ENCODE measurements around the gene TTC6. TPM values are rescaled to one million over a fixed set of nuclear protein-coding genes. Genes with fewer than 3 reads are reported as not detected.
A peak's percentile ranks its signal among the peaks of the same experiment; 100 is the strongest.

TTC6 gene
- total RNA-seq, 1 experiment from 2014 or later = not detected

DNA sequence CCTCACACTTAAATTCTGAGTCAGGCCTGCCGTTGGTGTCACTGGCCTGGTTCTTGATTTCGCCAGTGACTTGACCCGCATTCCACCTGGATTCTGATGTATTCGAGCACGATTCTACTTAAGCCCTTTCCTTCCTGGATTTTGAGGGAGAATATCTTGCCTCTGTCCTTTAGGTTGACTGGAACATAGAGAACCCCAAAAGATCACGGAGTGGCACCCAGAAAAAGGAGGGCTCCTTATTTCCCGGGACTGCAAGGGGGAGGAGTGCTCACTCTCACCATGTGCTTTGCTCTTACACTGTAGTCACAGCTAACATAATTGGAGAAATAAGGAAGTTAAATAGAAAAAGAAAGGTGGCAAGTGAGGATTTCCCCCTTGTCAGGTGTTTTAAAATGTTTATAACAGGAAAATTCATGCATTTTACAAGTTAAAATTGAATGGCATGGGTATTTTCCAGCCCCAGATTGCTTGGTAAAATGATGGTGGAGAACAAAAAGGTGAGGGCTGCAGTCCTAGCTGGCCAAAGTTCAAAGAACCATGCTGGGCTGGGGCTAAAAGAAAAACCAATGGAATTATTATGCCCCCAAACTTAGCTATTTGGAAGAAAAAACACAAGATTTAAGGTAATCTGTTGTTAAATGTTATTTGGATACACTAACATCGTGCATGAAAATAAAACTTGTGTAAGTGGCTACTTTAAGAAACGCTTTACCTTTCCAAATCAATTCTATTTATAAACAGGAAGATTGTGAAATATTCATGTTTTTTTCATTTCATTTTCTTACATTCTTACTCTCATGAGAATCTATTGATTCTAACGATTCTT is 9.2 kb upstream of the TTC6 start:
- DNase-seq (ENCODE audit: low read depth) = no peak

DNA sequence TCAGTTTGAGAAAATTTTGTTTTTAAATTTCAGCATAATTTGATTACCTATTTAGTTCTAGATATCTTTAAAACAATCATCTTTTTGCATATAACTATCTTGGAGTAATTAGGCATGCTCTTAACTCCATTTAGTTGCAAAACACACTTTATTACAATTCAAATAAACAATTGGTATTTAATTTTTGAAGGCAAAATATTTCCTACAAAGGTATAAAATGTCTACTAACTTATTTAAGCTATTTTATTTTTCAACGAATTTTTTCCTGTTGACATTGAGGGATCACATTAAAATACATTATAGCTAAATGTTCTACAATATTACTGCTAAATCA is 8.7 kb upstream of the TTC6 start:
- DNase-seq (ENCODE audit: low read depth) = no peak

DNA sequence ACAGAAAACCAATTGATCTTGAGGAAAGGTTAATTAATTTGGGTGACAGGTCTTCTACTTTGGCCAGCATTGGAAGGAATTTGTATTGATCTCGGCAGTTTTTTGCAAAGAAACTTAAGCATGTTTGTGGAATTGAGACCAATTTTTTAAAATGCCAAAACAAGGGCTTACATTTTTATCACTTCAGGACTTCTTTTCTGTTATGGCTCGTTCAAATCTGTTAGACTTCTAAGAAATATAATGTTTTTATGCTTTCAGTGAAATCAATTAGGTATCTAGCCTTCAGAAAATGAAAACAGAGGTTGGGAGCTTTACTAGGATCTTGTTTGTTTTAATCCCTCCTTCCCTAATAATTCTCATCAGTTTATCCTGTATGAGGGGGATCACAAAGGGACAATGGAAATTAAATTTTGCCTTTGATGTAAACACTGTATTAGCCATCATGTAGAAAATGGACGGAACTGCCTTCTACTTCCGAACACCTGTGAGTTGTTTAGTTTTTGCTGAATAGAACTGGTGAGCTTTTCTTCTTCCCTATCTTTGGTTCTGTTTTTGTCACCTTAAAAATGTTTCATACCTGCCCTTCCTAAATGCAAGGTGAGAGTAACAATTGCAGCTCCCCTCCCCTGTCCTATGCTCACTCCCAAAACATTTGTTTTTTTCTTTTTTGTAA is 8.2 kb upstream of the TTC6 start:
- no peak for DNase-seq (ENCODE audit: low read depth)

DNA sequence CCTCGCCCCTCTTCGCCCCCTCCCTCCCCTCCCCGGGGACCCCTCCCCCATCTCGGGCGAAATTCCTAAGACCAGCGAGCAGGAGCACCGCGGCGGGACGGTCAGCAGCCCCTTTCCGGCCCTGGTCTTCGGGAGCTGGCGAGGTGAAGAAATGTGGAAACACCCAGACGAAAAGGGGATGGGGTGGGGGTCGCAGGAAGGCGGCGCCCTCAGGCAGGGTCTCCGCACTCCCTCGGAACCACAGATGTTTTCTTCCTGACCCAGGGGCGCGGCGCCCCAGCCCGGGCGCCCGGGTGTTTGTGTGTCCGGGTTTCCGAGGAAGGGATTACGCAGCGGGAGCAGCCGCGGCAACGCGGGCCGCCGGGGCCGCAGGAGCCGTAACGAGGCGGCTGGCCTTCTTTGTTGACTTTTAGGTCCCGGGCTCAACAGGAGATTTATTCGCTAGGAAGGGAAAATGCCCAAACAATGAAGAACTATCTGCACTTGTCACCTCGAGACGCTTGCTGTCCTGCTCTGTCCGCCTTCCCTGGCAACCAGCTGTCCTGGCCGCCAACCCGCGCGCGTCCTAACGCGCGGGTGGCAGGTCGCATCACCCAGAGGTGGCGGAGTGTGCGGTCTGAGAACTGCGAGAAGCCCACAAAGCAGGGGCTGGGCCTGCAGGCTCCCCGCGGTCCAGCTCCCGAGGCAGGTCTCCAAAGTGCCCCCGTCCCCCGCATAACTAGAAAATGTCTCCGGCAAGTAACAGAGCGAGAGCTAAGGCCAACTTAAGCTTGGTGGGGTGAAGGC is 7.4 kb upstream of the TTC6 start:
- no peak for DNase-seq (ENCODE audit: low read depth)

DNA sequence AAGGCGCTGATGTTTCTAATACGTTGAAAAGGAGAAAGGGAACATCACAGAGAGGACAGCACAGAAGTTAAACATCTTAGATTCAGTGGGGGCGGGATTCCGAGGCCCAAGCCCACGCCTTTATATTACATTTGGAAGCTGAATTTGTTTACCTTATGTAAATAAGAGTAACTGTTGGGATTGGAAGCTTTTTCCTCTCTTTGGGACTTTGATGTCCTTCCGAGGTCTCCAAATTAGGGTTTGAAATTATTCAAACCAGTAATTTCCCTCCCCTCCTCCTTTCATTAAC is 6.8 kb upstream of the TTC6 start:
- DNase-seq (ENCODE audit: low read depth) = no peak

DNA sequence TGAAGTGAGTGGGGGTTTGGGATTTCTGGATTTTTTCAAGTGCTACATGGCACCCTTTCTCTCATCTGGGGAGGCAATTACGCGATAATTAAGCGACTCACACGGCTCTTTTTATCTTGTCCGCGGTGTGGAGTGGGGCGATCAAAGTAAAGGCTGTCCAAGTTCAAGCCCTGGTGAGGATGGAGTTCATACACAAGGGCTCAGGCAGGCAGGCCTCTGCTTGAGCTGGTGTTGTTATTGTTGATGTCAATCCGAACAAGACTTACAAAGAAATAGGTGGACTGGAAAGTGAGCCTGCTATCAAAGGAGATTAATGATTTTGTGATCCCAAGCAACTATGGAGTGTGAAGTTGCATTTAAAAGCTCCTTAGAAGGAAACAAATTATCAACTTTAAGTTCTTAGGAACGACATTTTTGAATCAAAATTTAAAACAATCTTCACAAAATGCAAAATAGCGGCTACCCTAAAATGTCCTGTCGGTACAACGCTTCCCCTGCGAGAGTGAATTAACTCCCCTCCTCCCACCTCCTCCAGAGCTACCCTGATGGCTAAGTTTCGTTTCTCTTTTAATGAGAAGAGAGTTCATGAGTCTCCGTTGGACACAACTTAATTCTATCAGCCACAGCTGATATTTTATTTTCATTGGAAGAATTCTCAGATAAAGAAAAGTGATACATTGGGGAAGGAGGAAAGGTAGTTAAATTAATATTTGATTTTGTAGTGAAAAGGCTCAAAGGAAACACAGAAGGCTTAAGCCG is 6.3 kb upstream of the TTC6 start:
- no peak for DNase-seq (ENCODE audit: low read depth)

DNA sequence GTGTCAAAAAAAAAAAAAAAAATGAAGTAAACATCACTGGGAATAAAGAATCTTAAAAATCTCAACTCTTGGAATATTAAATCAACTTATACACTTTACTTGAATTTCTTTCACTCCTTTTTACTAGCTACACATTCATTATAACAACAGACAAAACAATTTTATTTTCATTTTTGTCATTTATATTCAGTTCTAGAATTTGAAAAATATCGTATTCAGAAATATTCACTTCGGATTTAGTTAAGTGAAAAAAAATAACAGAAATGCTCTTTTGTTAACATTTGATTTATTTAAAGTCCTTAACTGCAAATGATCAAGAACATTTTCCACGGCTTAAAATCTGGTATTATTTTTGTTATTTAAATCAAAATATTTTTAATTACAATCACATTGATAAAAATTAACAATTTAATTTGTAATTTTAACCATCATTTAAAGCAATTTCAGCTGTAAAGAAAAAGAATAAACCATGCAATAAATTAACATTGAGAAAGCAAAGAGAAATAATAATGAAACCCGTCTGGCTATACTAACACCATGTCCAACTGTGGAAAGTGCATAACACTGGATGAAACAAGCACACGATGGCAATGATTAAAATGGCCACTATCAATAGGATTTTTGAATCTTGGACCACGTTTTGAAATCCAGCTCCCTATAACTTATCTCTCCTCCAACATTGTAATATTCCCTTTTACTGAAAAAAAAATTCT is 5.6 kb upstream of the TTC6 start:
- DNase-seq (ENCODE audit: low read depth) = no peak

DNA sequence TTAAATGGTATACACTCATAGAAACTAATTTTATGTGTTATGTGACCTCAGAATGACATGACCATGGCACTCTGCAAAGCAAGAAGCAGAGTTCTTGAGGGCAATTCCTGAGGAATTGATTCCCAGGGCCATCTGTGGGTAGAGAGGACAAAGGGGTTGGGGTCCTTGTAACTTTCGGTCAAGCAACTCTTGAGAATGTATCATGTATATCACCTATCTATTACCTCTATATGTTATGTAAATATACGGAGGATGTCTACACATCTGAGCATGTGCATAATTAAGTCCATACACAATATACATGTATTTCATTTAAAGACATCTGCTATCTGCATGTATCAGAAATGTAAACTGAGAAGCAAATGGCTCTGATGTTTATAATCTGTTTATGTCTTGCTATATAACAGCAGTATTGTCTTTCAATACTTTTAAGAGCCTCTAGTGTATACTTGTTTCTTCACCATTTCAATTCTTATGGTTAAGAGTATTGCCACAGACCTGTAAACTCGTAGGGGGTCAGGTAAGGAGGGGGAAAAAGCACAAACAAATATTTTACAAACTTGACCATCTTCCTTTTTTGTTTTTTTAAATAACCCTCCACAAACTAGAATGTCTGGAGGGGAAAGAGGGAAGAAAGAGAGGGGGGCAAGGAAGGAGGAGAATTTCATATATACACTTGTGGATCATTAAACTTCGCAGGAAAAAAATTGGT is 4.8 kb upstream of the TTC6 start:
- DNase-seq (ENCODE audit: low read depth) = no peak

DNA sequence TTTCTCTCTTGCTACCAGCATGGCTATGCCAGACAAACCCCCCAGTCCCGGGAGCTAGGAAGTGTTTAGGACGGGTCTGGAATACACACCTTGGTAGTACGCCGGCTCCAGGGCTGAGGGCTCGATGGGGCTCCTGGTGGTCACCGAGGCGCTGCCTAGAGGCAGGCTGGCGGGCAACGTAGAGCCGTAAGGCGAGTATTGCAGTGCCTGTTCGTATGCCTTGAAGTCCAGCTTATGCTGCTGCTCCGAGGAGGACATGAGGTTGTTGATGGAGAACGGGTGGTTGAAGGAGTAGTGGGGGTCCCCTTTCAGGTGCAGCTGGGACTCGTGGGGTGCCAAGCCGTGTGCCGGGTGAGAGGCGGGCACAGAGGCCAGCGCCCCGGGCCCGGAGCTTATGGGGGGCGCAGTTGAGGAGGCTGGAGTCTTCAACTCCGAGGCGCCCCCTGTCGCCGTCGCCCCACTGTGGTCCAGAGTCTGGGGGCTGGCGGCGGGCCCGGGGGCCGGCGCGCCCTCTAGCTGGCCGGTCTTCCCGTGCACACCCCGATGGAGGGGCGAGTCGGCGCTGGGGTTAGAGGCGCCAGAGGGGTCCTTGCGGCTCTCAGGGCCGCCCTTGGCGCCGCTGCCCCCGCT is 4.0 kb upstream of the TTC6 start:
- DNase-seq (ENCODE audit: low read depth) = no peak

DNA sequence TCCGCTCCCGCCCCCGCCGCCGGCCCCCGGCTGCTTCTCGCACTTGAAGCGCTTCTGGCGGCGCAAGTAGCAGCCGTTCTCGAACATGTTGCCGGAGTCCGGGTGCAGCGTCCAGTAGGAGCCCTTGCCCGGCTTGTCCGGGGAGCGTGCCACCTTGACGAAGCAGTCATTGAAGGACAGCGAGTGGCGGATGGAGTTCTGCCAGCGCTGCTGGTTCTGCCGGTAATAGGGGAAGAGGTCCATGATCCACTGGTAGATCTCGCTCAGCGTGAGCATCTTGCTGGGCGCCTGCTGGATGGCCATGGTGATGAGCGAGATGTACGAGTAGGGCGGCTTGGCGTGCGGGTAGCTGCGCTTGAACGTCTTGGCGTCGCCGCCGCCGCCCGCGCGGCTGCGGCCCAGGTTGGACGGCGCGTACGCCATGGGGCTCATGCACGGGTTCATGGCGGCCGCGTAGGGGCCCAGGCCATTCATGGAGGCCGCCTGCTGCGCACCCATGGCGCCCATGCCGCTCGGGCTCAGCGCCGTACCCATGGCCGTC is 3.4 kb upstream of the TTC6 start:
- DNase-seq (ENCODE audit: low read depth) = no peak

DNA sequence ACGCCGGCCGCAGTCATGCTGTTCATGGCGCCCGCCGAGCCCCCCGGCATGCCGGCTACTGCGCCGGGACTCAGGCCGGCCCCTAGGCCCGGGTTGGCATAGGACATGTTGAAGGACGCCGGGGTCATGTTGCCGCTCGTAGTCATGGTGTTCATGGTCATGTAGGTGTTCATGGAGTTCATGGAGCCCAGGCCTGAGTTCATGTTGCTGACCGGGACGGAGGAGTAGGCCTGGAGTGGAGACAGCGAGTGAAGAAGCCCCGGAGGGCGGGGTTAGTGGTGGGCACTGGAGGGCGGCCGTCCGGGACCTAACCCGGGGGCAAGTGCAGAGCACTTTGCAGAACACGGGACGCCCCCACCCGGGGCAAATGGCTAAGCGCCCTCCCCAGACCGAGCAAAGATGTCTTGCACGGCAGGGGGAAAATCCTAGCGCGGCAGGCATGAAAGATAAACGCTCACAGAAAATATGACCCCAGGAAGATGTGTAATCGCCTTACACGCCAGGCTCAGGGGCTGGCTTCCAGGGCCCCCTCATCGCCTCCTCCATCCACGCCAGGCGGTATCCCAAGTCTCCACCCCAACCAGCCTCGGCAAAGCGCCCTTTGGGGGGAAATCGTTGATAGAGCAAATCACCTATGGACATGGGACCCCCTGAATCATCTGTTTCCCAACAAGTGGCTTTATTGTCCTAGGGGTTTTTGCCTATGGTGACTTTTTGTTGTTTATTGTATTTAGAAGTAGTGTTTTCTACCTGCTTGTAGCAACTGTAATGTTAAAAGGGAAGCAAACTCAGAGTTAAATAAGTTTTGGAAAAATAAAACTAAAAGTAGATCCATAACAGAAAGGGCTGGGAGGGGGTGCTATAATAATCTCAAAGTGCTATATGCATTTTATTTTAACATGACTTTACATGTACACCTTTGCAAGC is 2.7 kb upstream of the TTC6 start:
- DNase-seq (ENCODE audit: low read depth) = no peak

DNA sequence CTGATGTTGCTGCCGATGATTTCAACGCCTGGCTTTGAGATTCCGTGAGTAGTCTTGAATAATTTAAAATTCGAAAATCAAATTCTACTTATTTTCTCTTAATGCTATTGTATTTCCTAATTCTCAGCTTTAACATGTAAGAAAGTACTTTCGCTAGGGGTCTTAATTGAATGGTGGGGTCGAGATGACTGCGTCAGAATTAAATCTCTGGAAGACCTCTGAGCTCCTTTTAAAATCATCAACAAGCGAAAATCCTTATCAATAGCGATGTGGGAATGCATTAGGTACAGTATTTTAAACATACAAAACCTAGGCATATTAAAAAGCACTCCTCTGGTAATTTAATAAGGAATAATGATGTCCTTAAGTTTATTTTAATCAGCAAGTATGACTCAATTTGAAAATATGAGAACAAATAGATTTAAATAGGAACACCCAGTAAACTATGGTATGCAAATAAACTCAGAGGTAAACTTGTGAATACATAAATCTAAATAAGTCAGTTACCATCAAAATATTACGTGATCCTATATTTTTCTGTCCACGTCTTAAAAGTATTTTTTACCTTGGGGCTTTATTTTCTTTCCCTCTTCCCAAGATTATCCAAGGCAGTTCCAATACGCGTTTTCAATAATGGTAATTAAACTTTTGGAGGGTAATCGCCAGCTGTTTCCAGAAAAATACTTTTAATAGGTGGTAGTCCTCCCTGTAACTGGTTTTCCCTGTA is 1.8 kb upstream of the TTC6 start:
- no peak for DNase-seq (ENCODE audit: low read depth)

DNA sequence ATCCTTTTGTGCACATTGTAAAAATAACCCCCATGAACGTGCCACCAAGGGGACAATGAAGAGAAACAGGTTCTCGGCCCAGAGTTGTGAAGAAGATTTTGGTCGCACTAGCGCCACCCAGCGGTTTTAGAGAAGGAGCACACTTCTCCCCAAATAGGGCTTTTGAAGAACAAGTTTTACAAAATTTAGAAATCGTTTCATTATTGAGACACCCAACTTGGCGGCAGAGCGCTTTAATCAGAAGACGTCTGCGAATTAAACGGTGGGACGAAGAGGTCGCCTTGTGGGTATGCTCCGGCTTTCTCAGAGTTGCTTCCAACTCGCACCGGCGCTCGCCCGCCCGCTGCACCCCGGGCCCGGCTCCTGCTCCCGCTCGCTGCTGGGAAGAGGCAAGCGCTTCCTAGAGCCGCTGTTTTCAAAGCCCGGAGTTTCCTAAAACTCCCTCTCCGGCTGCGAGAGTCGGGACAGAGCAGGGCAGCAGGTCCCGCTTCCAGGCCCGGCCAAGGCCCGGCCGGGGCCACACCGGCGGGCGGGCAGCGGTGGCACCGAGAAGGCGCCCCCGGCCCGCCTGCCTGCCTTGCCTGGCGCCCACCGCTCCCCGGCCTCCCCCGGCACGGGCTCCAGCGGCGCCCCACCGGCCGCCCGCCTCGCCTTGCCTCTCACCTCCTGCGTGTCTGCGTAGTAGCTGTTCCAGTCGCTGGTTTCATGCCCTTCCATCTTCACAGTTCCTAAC is 1.0 kb upstream of the TTC6 start:
- peak; percentile 55 for DNase-seq (ENCODE audit: low read depth)

DNA sequence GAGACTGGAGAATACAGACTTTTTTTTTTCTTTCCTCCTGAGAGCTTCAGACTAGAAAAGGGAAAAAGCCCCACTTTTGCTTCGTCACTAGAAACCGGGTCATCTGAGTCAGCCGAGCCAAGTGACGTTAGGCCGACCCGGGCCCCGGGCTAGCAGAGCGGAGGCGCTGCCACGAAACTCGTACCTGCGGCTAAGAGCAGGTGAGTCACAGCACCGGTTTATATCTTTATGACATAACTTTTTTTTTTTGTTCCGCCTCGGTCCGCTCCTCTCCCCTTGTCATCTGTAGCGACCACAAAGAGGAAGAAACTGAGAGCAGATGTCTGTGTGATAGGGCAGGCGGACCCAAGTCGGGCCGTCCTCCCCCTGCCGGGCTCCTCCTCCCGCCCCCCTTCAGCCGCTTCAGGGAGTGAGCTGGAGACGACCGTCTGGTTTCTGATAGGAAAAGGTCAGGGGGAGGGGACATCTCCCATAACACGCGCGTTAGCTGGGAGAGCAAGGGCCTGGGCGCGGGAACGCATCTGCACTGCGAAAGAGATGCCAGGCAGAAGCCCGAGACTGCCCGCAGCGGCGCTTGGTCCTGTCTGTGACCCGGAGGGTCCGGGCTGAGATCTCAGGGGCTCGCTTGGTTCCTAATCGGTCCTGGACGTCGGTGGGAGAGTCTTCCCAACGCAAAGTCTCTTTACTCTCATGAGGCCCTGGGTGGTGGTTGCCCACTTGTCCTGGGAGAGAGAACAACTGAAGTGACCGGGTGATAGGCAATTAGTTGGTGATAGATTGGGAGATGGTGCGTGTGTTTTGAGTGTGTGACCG is 586 bp downstream of the TTC6 start:
- peak; percentile 3 for DNase-seq (ENCODE audit: low read depth)

DNA sequence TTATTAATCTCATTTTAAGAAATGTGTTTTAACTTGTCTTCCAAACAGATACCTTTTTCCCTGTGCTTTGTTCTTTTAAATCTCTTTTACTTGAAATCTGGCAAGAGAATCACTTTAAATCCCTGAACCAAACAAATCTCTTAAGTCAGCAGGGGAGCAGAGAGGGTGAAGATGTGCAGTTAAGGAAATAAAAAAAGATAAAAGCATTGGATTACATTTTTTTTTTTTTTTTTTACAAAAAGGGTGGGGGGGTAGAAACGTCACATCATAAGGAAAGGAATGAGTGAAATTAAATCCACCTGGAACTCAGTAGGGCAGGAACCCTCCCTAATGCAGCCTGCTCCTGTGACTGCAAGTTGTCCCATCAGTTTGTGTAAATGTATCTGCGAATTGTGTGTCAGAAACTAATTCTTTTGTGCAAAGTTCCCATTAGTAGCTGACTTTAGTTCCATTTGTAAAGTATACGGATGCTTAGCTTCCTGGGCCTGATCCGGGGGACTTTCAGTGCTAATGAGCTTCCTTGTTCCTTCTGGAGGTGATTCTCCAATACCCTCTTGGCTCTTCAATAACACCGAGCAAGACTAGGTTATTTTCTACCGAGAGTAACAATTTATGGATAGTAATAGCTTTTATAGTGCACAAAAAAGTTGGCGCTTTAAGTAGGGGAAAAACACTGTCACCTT is 1.5 kb downstream of the TTC6 start:
- no peak for DNase-seq (ENCODE audit: low read depth)

DNA sequence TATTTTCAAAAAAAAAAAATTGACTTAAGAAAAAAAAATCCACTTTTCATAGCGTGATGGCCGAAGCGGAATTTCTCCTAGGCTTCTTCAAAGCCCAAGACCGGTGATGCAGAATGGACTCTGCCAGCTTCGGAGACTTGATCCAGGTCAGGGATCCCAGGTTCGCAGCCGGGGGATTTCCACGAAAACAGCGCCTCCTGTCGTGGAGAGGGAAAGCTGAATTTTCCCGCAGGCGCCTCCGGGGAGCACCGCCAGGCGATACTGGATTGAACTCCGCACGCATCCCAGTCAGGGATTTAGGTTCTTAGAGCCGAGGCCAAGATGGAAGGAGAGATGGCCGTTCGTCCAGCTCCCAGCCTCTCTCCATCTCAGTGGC is 2.1 kb downstream of the TTC6 start:
- DNase-seq (ENCODE audit: low read depth) = no peak

All from RPMI7951 (cell line).